NCI-H128 (cell line): ENCODE measurements around the gene DBR1.
"Not testable (repeated sequence)": the region's sequence is repeated elsewhere in the genome, so short reads cannot be mapped to it uniquely, and the experiment has no call there.

Experiments
- DNase-seq: peaks from one replicate; lab custom pipeline; 2025; ENCODE audit not compliant: unreplicated experiment; lab: John Stamatoyannopoulos, UW

Gene DBR1

GRCh38 chr3:138186803-138187295 is 12.1 kb upstream of the DBR1 start:
- DNase-seq = peak; percentile 86

GRCh38 chr3:138186221-138186620 is 11.5 kb upstream of the DBR1 start:
- no peak for DNase-seq

- DNase-seq = no peak
Measured at GRCh38 chr3:138184994-138185393, 10.3 kb upstream of the DBR1 start.

GRCh38 chr3:138180375-138181029 is 5.8 kb upstream of the DBR1 start:
- peak; percentile 29 for DNase-seq

- no peak for DNase-seq
Measured at GRCh38 chr3:138173769-138174420, 826 bp downstream of the DBR1 start.

- no peak for DNase-seq
Measured at GRCh38 chr3:138172625-138173024, 2.1 kb downstream of the DBR1 start.

GRCh38 chr3:138165061-138165460 is 9.7 kb downstream of the DBR1 start:
- DNase-seq = no peak

GRCh38 chr3:138157743-138158142 is 17.0 kb downstream of the DBR1 start:
- no peak for DNase-seq

- DNase-seq = no peak
Measured at GRCh38 chr3:138154534-138154933, 20.2 kb downstream of the DBR1 start.

- DNase-seq = no peak
Measured at GRCh38 chr3:138148503-138148902, 26.2 kb downstream of the DBR1 start.

GRCh38 chr3:138142181-138142580 is 32.5 kb downstream of the DBR1 start:
- DNase-seq = not testable (repeated sequence)

GRCh38 chr3:138140940-138141339 is 33.8 kb downstream of the DBR1 start:
- DNase-seq = no peak

- DNase-seq = no peak
Measured at GRCh38 chr3:138139691-138140090, 35.0 kb downstream of the DBR1 start.

- DNase-seq = no peak
Measured at GRCh38 chr3:138137861-138138260, 36.9 kb downstream of the DBR1 start.

GRCh38 chr3:138136201-138136600 is 38.5 kb downstream of the DBR1 start:
- DNase-seq = no peak

GRCh38 chr3:138135833-138136194 is 38.9 kb downstream of the DBR1 start:
- no peak for DNase-seq

GRCh38 chr3:138135146-138135832 is 39.4 kb downstream of the DBR1 start:
- DNase-seq = no peak

- DNase-seq = no peak
Measured at GRCh38 chr3:138132239-138132638, 42.5 kb downstream of the DBR1 start, which contains the start of gene A4GNT. TSS of gene A4GNT (minus strand) at chr3:138132390. CDS start at chr3:138131256, 1,134 bp downstream.

GRCh38 chr3:138127636-138128365 is 46.9 kb downstream of the DBR1 start:
- DNase-seq = no peak

GRCh38 chr3:138125548-138126221 is 49.0 kb downstream of the DBR1 start:
- DNase-seq = no peak
